ENCODE results near the gene PSMD11.

GRCh38 chr17:32517982-32518381 is 73.7 kb downstream of the PSMD11 start:
- no peak for TF ChIP-seq PATZ1 (CRISPR knock-in tag; IDR thresholded peaks at IDR 0.05; ENCODE audit: borderline replicate concordance)
- TF ChIP-seq TSHZ2 (CRISPR knock-in tag; IDR thresholded peaks at IDR 0.05): no peak
- no peak for TF ChIP-seq POU6F1 (CRISPR knock-in tag; IDR thresholded peaks at IDR 0.05; ENCODE audit: borderline replicate concordance, low read depth)
- TF ChIP-seq CSRNP3 (CRISPR knock-in tag; IDR thresholded peaks at IDR 0.05): no peak
- no peak for TF ChIP-seq ZFP30 (CRISPR knock-in tag; IDR thresholded peaks at IDR 0.05)
- no peak for TF ChIP-seq ARNTL (CRISPR knock-in tag; IDR thresholded peaks at IDR 0.05; ENCODE audit: borderline replicate concordance, low read depth)
- no peak for TF ChIP-seq ZC3H10 (CRISPR knock-in tag; IDR thresholded peaks at IDR 0.05)
